Measurements from ENCODE around the gene OCA2.

DNA sequence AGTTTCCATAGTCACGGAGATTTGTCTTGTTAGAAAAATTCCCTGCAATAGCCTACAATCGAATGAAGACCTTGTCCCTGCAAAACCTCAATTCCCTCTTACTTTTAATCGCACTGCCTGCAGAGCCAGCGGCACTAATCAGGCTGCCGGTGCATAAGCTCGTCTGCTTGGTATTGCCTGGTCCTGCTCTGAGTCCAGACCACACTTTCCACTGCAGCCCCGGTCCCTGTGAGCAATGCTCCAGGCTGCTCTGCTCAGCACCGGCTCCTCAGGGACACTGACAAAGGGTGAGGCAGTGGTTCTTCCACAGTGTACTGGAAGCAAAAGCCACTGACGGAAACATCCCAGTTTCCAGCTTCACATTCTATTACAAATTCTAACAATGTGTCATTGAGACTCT, 164.3 kb downstream of the OCA2 start:
- no peak for TF ChIP-seq CEBPB (IDR thresholded peaks at IDR 0.05)
- TF ChIP-seq YY1 (IDR thresholded peaks at IDR 0.05; ENCODE audit: low read depth), result no peak
- TF ChIP-seq NFIC (IDR thresholded peaks at IDR 0.05), result no peak
- TF ChIP-seq, protein P1, sequence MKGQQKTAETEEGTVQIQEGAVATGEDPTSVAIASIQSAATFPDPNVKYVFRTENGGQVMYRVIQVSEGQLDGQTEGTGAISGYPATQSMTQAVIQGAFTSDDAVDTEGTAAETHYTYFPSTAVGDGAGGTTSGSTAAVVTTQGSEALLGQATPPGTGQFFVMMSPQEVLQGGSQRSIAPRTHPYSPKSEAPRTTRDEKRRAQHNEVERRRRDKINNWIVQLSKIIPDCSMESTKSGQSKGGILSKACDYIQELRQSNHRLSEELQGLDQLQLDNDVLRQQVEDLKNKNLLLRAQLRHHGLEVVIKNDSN (IDR thresholded peaks at IDR 0.05), result no peak
